GM19099 (cell line): ENCODE data around the gene SERPINE1.

Experiments
- POLR2A ChIP-seq: IDR thresholded peaks from 3 replicates; pipeline ENCODE4 v1.6.1; 2011; ENCODE audit warnings: low read depth; ENCODE audit not compliant: insufficient read length; ENCODE audit errors: extremely low read depth

Gene SERPINE1

DNA sequence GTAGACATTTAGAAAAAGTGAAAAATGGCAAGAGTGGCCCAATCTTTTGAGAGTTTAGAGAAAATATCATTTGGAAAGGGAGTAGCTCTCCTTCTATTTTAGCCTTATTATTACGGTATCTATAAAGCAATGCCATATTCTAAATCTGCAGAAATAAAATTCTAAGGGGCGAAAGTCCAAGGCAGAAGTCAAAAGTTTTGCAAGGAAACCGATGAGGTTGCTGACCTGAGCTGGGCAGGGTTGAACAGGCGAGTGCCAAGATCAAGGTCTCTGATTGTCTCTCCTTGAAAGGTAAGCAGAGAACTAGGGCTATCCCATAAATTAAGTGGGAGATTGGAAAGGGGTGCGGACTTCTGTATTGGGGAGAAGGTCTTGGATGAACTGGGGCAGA is 30.0 kb upstream of the SERPINE1 start:
- TF ChIP-seq POLR2A = no peak

DNA sequence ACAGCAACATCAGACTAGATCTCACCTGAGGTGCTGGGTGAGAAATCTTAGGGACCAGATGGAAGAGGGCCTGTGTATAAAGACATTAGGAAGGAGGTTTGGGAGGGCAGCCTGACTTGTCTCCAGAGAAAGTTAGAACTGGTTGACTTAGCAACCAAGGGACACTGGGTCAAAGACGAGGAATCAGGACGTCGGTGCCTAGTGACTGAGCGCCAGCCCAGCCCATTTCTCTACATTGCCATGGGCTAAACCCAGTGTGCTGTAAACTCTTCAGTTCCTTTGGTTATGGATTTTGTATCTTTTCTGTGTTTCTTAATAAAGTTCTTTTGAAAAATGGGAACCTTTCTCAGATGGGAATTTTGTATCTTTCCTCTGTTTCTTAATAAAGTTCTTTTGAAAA is 29.3 kb upstream of the SERPINE1 start:
- TF ChIP-seq POLR2A = no peak

DNA sequence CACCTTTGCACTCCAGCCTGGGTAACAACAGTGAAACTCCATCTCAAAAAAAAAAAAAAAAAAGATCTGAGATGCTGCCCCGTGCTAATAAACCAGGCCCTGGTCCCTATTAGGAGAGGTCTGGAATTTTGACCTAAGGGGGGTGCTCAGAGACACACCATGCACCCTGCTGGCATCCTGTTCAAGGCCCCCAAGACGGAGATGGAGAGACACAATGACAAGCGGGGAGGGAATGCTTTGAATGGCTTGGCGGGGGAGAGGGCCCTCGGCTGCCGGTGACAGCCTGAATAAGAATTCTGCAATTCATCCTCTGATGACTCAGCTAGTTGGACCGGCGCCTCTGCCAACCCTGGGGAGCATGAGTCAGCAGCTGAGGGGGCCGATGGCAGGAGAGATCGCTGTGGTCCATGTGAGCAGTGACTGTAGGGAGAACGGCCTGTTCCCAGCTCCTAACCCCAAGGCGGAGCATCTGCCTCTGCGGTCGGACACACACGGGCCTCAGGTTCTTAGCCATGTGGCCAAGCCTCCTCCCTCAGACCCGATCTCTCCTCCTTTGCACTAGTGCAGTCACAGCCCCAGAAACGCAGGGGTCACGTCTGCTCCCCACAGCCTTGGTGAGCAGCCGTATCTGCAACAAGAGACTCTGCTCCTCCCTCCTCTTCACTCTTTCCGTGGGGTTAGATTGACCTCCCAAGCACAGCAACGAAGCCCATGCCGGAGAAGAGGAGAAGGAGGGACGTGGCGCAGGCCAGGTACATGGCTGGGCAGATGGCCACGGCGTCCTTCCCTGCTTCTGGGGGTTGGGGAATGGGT is 26.7 kb upstream of the SERPINE1 start:
- no peak for TF ChIP-seq POLR2A

DNA sequence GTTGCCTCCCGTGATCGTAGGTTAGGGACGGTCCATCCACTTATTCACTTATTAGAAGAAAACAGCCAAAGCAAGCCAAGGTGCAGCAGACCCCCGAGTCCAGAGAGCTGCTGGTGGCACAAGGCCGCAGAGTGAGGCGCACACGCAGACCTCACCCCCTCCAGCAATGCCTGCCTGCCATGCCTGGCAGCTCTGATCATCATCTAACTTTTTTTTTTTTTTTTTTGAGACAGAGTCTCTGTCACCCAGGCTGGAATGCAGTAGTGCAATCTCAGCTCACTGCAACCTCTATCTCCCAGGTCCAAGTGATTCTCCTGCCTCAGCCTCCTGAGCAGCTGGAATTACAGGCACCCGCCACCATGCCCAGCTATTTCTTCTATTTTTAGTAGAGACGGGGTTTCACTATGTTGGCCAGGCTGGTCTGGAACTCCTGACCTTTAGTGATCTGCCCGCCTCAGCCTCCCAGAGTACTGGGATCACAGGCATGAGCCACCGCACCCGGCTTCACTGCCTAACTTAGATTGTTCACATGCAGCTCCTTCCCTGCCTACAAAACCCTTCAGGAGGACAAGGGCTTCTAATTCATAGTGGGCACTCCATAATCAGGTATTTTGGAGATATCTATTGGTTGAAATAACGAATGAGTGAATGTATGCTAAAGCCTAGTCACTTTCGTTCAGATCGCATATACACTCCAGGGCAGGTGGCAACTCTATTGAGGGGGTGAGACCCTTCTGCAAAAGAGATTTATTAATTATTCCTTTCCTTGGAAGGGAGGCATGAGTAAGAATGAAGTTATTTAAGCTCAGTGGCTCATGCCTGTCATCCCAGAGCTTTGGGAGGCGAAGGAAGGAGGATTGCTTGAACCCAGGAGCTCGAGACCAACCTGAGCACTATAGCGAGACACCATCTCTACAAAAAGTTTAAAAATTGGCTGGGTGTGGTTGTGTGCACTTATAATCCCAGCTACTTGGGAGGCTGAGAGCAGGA is 25.8 kb upstream of the SERPINE1 start:
- no peak for TF ChIP-seq POLR2A

DNA sequence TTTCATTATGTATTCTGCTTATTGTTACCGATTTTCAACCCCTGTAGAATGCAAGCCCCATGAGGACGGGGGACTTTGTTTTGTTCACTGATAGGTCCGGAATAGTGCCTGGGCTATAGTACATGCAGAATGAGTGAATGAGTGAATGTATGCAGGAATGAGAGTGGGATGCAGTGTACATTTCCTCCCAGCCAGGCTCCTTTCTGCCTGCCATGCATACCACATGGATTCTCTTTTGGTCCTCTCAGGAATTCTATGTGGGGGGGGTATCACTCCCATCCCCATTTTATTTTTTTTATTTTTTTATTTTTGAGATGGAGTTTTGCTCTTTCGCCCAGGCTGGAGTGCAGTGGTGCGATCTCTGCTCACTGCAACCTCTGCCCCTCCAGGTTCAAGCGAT is 24.9 kb upstream of the SERPINE1 start:
- TF ChIP-seq POLR2A = no peak

DNA sequence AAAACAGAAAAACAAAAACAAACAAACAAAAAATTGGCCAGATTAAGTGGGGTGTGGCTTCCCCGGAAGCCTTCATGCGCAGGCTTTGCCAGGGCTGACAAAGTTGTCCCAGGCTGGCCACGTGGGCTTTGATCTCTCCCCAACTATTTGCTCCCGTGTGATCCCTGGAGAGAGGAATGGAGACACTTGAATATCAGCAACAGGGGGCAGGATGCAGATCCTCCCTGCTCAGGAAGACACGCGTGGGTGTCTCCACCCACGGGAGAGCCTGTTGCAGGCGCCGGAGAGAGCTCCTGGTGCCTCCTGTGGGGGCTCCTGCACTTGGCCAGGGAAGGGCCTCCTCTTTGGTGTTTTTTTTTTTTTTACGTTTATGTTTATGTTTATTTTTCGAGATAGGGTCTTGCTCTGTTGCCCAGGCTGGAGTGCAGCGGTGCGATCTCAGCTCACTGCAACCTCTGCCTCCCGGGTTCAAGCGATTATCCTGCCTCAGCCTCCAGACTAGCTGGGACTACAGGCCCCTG is 22.7 kb upstream of the SERPINE1 start:
- TF ChIP-seq POLR2A = no peak

DNA sequence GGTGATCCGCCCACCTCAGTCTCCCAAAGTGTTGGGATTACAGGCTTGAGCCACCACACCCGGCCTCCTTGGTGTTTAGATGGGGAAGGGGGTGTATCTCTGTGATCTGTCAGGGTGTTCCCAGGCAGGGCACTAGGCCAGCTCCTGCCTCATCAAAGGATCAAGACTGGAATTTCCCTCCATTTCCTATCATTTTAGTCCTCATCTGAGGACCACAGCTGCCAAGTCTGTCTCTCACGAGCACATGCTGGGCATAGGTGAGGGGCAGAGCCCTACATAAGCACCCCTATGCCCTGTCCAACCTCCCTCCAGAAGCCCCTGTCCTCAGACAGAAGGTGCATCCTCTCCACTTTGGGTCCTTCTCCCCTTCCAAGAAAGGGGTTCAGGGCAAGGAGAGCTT is 22.1 kb upstream of the SERPINE1 start:
- TF ChIP-seq POLR2A = no peak

DNA sequence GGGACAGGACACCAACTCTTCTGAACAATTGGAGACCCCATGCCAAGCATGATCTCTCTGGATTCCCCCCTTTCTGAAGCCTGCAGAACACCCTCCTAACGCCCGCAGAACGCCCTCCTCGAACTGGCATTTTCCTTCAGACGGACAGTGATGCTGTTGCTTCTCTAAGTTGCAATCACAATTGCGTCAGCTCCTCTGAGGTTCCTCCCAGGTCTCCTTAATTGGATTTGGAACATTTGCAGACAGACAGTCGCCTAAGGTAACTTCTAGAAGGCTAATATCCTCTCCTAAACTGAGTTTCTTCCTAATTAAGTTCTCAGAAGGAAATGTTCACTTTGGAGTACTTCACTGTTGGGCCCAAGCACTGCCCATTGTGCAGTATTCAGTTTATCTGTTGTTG is 20.5 kb upstream of the SERPINE1 start:
- no peak for TF ChIP-seq POLR2A

DNA sequence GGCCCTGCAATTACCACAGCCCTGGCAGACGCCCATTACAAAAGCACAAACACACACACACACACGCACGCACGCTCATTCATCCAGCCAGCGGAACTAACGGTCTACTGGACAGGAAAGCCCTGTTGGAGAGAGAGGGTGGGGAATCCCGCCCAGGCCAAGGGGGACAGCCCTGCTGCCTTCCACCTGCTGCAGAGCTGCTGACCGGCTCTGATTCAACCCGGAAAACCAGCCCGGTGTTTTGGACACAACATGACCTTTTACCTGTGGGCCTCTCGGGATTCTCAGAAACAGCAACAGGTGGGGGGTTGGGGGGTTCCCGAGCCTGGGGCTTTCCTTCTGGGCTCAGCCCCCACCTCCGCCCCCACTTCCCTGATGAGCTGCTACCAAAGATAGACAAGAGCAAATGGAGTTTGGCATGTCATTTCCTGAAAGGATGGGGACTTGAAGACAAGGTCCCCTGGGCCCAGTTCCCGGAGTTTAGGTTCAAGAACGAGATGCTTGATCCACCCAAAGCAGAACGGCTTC is 18.5 kb upstream of the SERPINE1 start:
- TF ChIP-seq POLR2A = no peak

DNA sequence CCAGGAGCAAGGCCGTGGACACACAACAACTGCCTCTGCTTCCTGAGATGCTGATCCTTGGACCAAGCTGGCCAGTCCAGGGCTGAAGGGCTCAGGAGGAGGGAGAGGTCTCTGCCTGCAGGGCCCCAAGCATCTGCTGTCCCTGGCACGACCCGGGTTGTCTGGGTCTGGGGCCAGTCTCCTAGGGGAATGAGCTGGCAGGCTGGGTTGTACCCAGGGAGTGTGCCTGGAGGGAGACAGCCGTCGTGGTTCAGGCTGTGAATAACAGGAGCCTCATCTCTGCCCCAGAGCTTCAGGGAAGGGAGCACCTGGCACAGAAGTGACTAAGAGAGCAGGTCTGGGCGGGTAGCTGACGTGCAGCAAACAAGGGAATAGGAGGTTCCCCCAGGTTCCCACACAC is 17.9 kb upstream of the SERPINE1 start:
- no peak for TF ChIP-seq POLR2A

DNA sequence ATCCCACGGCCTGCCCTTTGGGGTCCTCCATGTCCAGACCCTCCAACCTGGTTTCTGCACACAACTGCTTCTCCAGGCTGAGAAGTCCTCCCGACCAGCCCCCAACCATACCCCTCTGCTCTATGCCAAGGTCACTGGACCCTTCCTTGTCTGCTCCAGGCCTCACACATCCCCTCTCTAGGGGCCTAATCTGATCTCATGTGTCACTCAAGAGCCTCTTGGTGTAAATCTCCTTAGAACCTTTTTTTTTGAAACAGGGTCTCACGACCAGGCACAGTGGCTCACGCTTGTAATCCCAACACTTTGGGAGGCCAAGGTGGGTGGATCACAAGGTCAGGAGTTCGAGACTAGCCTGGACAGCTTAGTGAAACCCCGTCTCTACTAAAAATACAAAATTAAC is 17.5 kb upstream of the SERPINE1 start:
- no peak for TF ChIP-seq POLR2A

DNA sequence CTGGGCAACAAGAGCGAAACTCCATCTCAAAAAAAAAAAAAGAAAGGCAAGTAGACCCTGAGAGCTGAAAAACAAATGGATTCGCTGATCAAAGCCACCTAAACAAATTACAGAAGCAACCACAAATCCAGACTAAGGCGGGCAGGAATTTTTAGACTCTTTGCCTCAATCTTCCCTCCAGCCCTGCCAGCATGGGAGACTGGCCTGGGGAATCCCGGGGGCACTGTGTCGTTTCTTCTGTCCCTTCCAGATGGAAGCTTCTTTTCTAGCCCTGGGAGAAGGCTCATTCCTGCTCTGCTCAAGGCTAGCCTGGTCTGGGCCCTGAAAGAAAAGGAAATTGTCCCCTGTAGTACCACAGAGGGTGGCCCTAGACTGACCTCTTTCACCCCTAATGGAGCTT is 15.6 kb upstream of the SERPINE1 start:
- no peak for TF ChIP-seq POLR2A

DNA sequence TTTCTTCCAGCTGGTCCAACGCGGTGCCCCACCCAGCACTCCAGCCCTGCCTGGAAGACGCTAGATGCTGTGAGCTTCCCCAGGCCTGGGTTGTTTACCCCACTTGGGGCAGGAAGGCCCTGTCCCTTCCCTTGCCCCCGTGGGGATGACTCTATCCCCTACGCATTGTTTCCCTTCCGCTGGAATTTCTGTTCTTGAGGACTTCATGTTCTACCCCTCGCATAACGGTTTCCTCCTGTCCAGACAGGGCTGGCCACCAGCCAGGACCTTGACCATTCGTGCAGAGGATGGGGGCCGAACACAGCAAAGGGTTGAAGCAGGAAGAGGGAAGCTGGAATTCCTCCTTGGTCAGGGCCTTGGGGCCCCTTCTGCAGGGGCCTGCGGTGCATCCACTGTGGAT is 14.7 kb upstream of the SERPINE1 start:
- no peak for TF ChIP-seq POLR2A

DNA sequence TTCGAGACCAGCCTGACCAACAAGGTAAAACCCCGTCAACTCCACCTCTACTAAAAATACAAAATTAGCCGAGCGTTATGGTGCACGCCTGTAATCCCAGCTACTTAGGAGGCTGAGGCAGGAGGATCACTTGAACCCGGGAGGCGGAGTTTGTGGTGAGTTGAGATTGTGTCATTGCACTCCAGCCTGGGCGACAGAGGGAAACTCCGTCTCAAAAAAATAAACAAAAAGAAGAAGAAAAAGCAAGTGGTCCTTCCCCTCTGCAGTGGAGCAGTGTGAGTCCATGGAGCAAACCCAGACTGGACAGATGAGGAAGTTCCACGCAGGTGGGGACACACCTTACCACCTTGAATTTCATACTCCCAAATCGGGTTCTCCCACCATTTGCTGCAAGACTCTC is 13.1 kb upstream of the SERPINE1 start:
- no peak for TF ChIP-seq POLR2A

DNA sequence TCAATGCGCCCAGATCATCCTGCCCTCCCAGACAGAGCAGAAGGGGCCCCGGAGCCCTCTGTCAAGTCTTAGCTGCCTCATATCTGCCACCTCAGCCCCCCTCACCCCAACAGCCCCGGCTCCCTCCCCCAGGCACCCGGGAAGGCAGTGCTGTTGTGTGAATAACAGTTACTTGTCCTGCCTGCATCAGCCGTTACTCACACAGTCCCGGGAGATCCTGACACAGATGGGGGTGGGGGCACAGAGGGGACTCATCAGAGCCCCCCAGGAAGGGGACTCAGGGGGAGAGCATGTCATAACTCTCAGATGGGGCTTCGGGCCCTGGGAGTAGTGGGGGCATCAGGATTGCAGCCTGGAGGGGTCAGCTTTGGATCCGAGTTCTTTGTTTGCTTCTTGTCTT is 12.4 kb upstream of the SERPINE1 start:
- no peak for TF ChIP-seq POLR2A
